K562 (cell line): ENCODE measurements around the gene TAF12. TPM values are rescaled to one million over a fixed set of nuclear protein-coding genes. Genes with fewer than 3 reads are reported as not detected.

Experiments used
- ARID1B ChIP-seq: fragments of 450-650 bp; IDR thresholded peaks from 2 replicates; pipeline ENCODE4 v1.6.1; 2016; ENCODE audit warnings: antibody characterized with exemption, mild to moderate bottlenecking, inconsistent platforms
- C11orf30 ChIP-seq: fragments of 450-650 bp; IDR thresholded peaks from 2 replicates; pipeline ENCODE4 v1.6.1; 2016; ENCODE audit warnings: low read depth, mild to moderate bottlenecking
- CREM ChIP-seq: IDR thresholded peaks from 2 replicates; pipeline ENCODE4 v1.6.1; 2014; ENCODE audit warnings: antibody characterized with exemption, low read depth
- CTBP1 ChIP-seq: fragments of 450-650 bp; IDR thresholded peaks from 2 replicates; pipeline ENCODE4 v1.6.1; 2016; ENCODE audit warnings: borderline replicate concordance
- DLX4 ChIP-seq: fragments of 250-450 bp; sonication (Bioruptor Pico); IDR thresholded peaks from 2 replicates; pipeline ENCODE4 v1.6.1; 2021; ENCODE audit warnings: mild to moderate bottlenecking
- DMBX1 ChIP-seq: fragments of 250-450 bp; sonication (Bioruptor Pico); IDR thresholded peaks from 2 replicates; pipeline ENCODE4 v1.8.0; 2022; ENCODE audit warnings: inconsistent platforms, mild to moderate bottlenecking, moderate library complexity, borderline replicate concordance
- DPF2 ChIP-seq: fragments of 450-650 bp; IDR thresholded peaks from 2 replicates; pipeline ENCODE4 v1.6.1; 2016
- ETV1 ChIP-seq: fragments of 450-650 bp; conservative IDR thresholded peaks from 2 replicates; pipeline ENCODE4 v1.6.1; 2016; ENCODE audit warnings: missing genetic modification characterization, control low read depth, low read depth, missing compliant biosample characterization
- FOSL1 ChIP-seq: fragments of 200-800 bp; sonication (Bioruptor generic); conservative IDR thresholded peaks from 2 replicates; pipeline ENCODE4 v1.6.1; 2016; ENCODE audit warnings: missing genetic modification characterization, missing compliant biosample characterization
- GTF2B ChIP-seq: IDR thresholded peaks from 2 replicates; pipeline ENCODE4 v1.6.1; 2011; ENCODE audit not compliant: insufficient read length; ENCODE audit errors: extremely low read depth
- HBP1 ChIP-seq: fragments of 450-650 bp; formaldehyde crosslinking; IDR thresholded peaks from 2 replicates; pipeline ENCODE4 v1.4.0; 2022; ENCODE audit warnings: missing genetic modification characterization
- HIVEP1 ChIP-seq: fragments of 250-450 bp; sonication (Bioruptor Pico); IDR thresholded peaks from 2 replicates; pipeline ENCODE4 v1.4.0; 2020; ENCODE audit warnings: mild to moderate bottlenecking
- KLF1 ChIP-seq: fragments of 450-650 bp; IDR thresholded peaks from 2 replicates; pipeline ENCODE4 v1.6.1; 2016; ENCODE audit warnings: missing genetic modification characterization, missing compliant biosample characterization
- MEF2D ChIP-seq: conservative IDR thresholded peaks from 2 replicates; pipeline ENCODE4 v1.6.1; 2016; ENCODE audit warnings: low read depth, missing genetic modification characterization, missing compliant biosample characterization
- OTX1 ChIP-seq: fragments of 450-650 bp; formaldehyde crosslinking; IDR thresholded peaks from 2 replicates; pipeline ENCODE4 v1.4.0; 2022; ENCODE audit warnings: mild to moderate bottlenecking
- SOX6 ChIP-seq: fragments of 450-650 bp; IDR thresholded peaks from 2 replicates; pipeline ENCODE4 v1.6.1; 2014; ENCODE audit warnings: mild to moderate bottlenecking
- SP2 ChIP-seq: IDR thresholded peaks from 2 replicates; pipeline ENCODE4 v1.6.1; 2011; ENCODE audit warnings: mild to moderate bottlenecking, low read depth, low read length, moderate library complexity; ENCODE audit not compliant: poor library complexity, severe bottlenecking; ENCODE audit errors: extremely low read depth
- SUPT5H ChIP-seq: fragments of 450-650 bp; IDR thresholded peaks from 2 replicates; pipeline ENCODE4 v1.6.1; 2016
- TAF1 ChIP-seq: IDR thresholded peaks from 2 replicates; pipeline ENCODE4 v1.6.1; 2011; ENCODE audit warnings: mild to moderate bottlenecking, low read length, moderate library complexity; ENCODE audit not compliant: insufficient read depth, control insufficient read depth, severe bottlenecking; ENCODE audit errors: extremely low read depth
- THAP7 ChIP-seq: fragments of 250-450 bp; sonication (Bioruptor Pico); IDR thresholded peaks from 2 replicates; pipeline ENCODE4 v1.5.0; 2021
- TOE1 ChIP-seq, 2 experiments: fragments of 450-650 bp in 1 of 2; sonication (generic) in 1 of 2; formaldehyde crosslinking in 1 of 2; IDR thresholded peaks; 2 replicates each; pipeline versions ENCODE4 v1.7.1 to v1.8.0; 2016 to 2022; ENCODE audit warnings: borderline replicate concordance in 2 of 2, mild to moderate bottlenecking in 2 of 2, antibody characterized with exemption in 1 of 2, inconsistent platforms in 1 of 2, low read depth in 1 of 2, missing genetic modification reagents in 1 of 2, moderate library complexity in 1 of 2
- U2AF2 ChIP-seq: fragments of 200-400 bp; formaldehyde crosslinking; optimal IDR thresholded peaks from 2 replicates; pipeline ENCODE3; 2017; ENCODE audit warnings: low read depth, mild to moderate bottlenecking, low read length
- ZNF57 ChIP-seq: fragments of 450-650 bp; formaldehyde crosslinking; IDR thresholded peaks from 2 replicates; pipeline ENCODE4 v1.4.0; 2020; ENCODE audit warnings: mild to moderate bottlenecking, moderate library complexity
- ZNF586 ChIP-seq: fragments of 450-650 bp; formaldehyde crosslinking; conservative IDR thresholded peaks from 2 replicates; pipeline ENCODE4 v1.4.0; 2020; ENCODE audit warnings: mild to moderate bottlenecking, moderate library complexity
- ZNF76 ChIP-seq: fragments of 250-450 bp; sonication (Bioruptor Pico); IDR thresholded peaks from 2 replicates; pipeline ENCODE4 v1.4.0; 2020; ENCODE audit warnings: mild to moderate bottlenecking, moderate library complexity, borderline replicate concordance
- polyA plus RNA-seq, 8 experiments: library from polyadenylated mRNA; depleted of rRNA in 4 of 8; stranded (reverse) in 5 of 8; unstranded in 3 of 8; fragments of >200 nt; fragmentation: Nextera tagmentation in 2 of 8; fragmentation: Illumina TruSeq in 1 of 8; extraction: Ambion mirVana in 2 of 8; extraction: Trizol in 1 of 8; gene quantifications; 2 replicates each; pipeline versions ENCODE4 v1.2.1 to v1.2.3, GENCODE V29; 2011 to 2014; ENCODE audit warnings: inconsistent platforms in 1 of 8, missing spikeins in 1 of 8
- total RNA-seq, 7 experiments: library from RNA; depleted of rRNA in 6 of 7; stranded (reverse); fragments of >200 nt in 6 of 7; fragmentation: Illumina TruSeq in 2 of 7; extraction: Trizol in 2 of 7; gene quantifications; 2 replicates each; pipeline versions ENCODE4 v1.2.1 to v1.2.3, GENCODE V29; 2011 to 2021; ENCODE audit warnings: low replicate concordance in 1 of 7

Gene TAF12
- total and polyA plus RNA-seq, 9 of the 15 experiments (the other 6 are each of a cell fraction or from before 2014, with no cell fraction given) = 31.6 to 89.0 (median 50.5) TPM

GRCh38 chr1:28668191-28668955 is 25.5 kb upstream of the TAF12 start, which contains the start of gene GMEB1 (continued):
- TF ChIP-seq ZNF76 (CRISPR knock-in tag) (peak; percentile 59; the same call in 1 of the 2 replicates), GTF2B (no peak), MEF2D (0 out of 2 replicates have a peak, but pooled peaks have one; percentile 60), THAP7 (CRISPR knock-in tag) (no peak), SOX6 (peak; percentile 35; the same call in 1 of the 2 replicates), OTX1 (CRISPR knock-in tag) (peak; percentile 74), ZNF57 (CRISPR knock-in tag) (0 out of 2 replicates have a peak, but pooled peaks have one; percentile 1), TAF1 (peak; percentile 55), FOSL1 (tag) (no peak), HBP1 (CRISPR knock-in tag) (0 out of 2 replicates have a peak, but pooled peaks have one; percentile 39), U2AF2 (no peak), HIVEP1 (no peak), SUPT5H (0 out of 2 replicates have a peak, but pooled peaks have one; percentile 25), DPF2 (peak; percentile 74; the same call in 1 of the 2 replicates), SP2 (no peak), TOE1 (IDR thresholded peaks at IDR 0.05; ENCODE audit: borderline replicate concordance) (peak; percentile 61), TOE1 (CRISPR knock-in tag; IDR thresholded peaks at IDR 0.05; ENCODE audit: borderline replicate concordance, low read depth) (no peak), CTBP1 (peak; percentile 68), CREM (peak; percentile 31; the same call in 1 of the 2 replicates), DLX4 (CRISPR knock-in tag) (no peak), ARID1B (peak; percentile 24; the same call in 1 of the 2 replicates), ZNF586 (CRISPR knock-in tag) (no peak), KLF1 (tag) (0 out of 2 replicates have a peak, but pooled peaks have one; percentile 27), ETV1 (tag) (peak; percentile 87), DMBX1 (CRISPR knock-in tag) (0 out of 2 replicates have a peak, but pooled peaks have one; percentile 9), C11orf30 (peak; percentile 53)
